Stimulated activated CD4-positive, alpha-beta T cell treated with anti-CD3 and anti-CD28 coated beads, TNF-alpha, amount 100 ng/mL, for 1 hour (primary cell): ENCODE data around the gene C2.

Experiments
- DNase-seq, 3 donors: peaks; one replicate each; pipeline ENCODE4 v3.0.0-alpha.2; 2020; ENCODE audit warnings: low read depth in 3 of 3, low spot score in 1 of 3

Gene C2

DNA sequence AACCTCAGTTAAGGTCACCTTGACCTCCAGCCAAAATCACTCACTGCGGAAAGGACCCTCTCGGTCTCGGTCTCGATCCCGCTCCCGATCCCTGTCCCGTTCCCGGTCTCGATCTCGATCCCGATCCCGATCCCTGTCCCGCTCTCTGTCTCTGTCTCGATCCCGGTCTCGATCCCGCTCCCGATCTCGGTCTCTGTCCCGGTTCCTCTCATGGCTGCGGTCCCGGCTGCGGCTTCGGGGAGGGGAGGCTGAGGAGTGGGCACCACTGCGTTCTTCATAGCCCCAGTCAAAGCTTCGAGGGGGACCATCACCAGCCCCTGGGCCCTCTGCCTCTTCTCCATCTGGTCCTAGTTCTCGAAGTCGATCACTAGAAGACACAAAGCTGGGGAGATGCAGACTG is 27.0 kb downstream of the C2 start:
- DNase-seq, result no peak

DNA sequence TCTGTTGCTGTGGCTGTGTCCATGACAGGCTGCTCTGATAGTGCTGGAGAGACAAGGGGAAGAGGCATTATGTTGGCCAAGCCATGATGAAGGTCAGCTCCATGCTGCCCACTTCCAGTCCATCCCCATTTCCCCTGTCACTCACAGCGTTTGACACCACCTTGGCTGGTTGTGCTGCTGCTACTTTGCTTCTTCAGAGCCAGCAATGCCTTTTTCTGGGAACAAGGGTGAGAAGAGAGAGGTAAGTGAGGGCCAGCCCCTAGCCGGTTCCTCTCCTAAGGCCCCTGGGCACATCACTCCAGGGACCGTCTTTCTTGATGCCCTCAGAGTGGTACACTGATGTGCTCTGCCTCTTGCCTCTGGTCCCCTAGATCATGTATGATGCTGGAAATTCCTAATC is 29.3 kb downstream of the C2 start:
- no peak for DNase-seq

DNA sequence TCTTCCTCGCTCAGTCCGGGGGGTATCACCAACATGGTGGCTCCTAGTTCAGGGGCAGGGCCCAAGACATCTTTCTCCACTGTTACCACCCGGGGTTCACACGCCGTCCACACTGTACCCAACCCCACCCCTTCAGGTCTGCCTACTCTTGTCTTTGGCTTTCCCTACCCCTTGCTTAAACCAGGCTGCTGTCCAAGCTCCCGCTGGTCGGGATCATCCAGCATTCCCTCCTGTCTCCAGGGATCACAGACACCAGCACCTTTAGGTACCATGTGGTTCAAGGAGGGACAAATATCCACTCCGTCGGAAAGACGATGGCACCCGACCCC is 30.9 kb downstream of the C2 start:
- DNase-seq, result no peak

DNA sequence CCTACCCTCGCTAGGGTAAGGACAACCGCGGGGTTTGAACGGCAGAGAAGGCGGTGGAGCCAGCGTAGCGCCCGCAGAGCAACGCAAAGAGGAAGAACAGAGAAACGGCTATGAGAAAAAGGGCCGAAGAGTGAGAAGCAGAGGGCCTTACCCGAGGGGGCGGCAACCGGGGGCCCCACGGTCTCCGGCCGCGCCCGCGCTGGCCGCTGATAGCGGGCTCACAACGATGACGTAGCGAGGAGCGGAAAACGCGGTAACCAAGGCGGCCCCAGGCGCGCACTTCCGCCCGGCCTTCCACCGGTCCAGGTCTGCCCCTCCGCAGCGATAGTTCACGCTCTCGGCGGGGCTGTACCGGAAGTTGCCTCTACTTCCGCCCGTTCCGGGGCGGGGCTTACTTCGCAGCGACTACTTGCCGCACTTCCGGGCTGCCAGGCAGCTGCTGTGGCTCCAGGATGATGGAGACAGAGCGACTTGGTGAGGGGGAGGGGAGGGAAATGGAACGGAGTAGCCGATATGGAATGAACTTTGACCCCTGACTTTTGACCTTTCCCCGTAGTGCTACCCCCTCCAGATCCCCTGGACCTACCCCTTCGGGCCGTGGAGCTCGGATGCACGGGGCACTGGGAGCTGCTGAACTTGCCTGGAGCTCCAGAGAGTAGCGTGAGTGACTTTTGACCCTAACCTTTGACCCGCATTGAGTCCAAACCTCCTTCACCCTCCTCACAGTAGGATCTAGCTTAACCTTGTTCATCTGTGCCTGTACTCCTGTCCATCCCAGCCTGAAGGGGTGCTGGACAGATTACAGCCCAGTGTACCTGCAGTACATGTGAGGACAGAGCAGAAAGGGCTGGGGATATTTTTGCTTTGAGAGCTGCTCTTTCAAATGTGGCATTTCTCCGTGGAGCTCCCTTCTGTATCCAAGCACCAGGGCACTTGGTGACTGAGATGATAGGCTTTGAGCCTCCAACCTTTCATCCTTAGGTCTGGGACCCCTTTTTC is 31.5 kb downstream of the C2 start, which contains the start of the genes NELFE and SKIC2:
TSS of gene NELFE (minus strand) at position 231 of the 999 bp plus-strand sequence. CDS start 525 bp downstream, outside the sequence.
TSS of gene SKIC2 (plus strand) at position 435 of the 999 bp plus-strand sequence. CDS start at position 453, 18 bp downstream.
- DNase-seq, result peak; percentile 94 to 95 (median 95)

DNA sequence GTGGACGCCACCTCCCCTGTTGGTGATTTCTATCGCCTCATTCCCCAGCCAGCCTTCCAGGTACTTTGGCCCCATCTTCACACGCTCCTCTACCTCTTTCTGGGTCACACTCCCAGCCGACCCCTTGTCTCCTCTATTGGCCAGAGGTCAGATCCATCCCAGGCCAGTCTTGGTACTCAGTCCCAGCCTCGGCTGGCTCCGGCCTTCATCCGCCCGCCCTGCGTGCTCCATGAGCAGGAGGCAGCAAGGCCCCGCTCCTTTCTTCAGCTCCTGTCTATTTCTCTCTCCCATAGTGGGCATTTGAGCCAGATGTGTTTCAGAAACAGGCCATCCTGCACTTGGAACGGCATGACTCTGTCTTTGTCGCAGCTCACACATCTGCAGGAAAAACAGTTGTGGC is 34.1 kb downstream of the C2 start:
- no peak for DNase-seq

DNA sequence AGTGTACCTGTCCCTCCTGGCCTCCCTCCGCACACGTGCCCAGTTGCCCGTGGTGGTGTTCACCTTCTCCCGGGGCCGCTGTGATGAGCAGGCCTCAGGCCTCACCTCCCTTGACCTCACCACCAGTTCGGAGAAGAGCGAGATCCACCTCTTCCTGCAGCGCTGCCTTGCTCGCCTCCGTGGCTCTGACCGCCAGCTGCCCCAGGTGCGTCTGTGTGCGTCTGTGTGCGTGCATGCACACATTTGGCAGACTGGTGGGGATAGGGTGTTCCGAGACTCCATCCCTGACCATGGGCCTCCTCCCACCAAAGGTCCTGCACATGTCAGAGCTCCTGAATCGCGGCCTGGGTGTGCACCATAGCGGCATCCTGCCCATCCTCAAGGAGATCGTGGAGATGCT is 36.4 kb downstream of the C2 start:
- DNase-seq, result no peak

DNA sequence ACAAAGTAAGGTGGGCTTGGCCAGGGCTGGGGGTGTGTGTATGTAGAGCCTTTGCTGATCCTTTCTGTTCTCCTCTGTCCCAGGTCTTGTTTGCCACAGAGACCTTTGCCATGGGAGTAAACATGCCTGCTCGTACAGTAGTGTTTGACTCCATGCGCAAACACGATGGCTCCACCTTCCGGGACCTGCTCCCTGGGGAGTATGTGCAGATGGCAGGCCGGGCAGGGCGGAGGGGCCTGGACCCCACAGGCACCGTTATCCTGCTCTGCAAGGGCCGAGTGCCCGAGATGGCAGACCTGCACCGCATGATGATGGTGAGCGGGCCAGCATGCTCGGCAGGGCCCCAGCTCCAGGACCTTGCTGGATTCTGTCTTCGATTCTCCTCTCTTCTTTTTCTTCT is 38.2 kb downstream of the C2 start:
- DNase-seq, result no peak

GRCh38 chr6:31966506-31966905 is 39.0 kb downstream of the C2 start:
- DNase-seq, result no peak

- DNase-seq, result no peak
Observed at GRCh38 chr6:31966997-31967925, 39.7 kb downstream of the C2 start.

- no peak for DNase-seq
Observed at GRCh38 chr6:31967926-31968320, 40.4 kb downstream of the C2 start.

- DNase-seq, result no peak
Observed at GRCh38 chr6:31968326-31968725, 40.8 kb downstream of the C2 start.

GRCh38 chr6:31968791-31969711 is 41.5 kb downstream of the C2 start:
- no peak for DNase-seq

GRCh38 chr6:31969712-31970603 is 42.4 kb downstream of the C2 start:
- no peak for DNase-seq

GRCh38 chr6:31970604-31971271 is 43.2 kb downstream of the C2 start:
- no peak for DNase-seq

GRCh38 chr6:31971279-31971992 is 43.9 kb downstream of the C2 start:
- DNase-seq, result no peak

DNA sequence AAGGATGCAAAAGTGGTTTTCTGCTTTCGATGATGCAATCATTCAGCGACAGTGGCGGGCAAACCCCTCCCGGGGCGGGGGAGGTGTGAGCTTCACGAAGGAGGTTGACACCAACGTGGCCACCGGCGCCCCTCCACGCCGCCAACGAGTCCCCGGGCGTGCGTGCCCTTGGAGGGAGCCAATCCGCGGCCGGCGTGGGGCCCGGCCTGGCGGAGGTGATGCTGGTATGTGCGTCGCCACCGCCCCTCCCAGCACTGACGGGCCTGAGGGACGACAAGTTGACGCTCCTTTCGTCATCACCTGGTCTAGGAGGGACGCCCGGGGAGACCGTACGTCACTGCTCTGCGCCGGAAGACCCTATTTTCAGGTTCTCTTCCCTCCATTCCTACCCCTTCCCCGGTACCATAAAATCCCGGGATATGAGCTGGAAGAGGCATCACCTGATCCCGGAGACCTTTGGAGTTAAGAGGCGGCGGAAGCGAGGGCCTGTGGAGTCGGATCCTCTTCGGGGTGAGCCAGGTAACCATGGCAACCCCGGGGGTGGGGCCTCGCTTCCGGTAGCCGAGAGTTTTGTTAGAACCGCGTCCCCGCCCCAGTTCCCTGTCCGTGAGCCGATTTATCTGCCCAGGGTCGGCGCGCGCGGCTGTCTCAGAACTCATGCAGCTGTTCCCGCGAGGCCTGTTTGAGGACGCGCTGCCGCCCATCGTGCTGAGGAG is 44.6 kb downstream of the C2 start, which contains the start of gene DXO:
TSS of gene DXO (minus strand) at position 146 of the 716 bp plus-strand sequence. CDS start 463 bp downstream, outside the sequence.
- DNase-seq, result peak; percentile 88 to 90 (median 90)

- no peak for DNase-seq
Observed at GRCh38 chr6:31972709-31973350, 45.3 kb downstream of the C2 start.
